H9 (cell line): ENCODE data around the gene PHLDB1. TPM values are rescaled to one million over a fixed set of nuclear protein-coding genes. Genes with fewer than 3 reads are reported as not detected.

ENCODE experiments used
- DNase-seq: peaks from one replicate; pipeline ENCODE4 v3.0.0-alpha.2; 2017
- H2AFZ ChIP-seq: one replicate; pipeline ENCODE4 v1.6.1; 2013; ENCODE audit warnings: mild to moderate bottlenecking, low read length, control low read depth, moderate library complexity
- H2AK5ac ChIP-seq: 2 replicates; pipeline ENCODE4 v1.6.1; 2013; ENCODE audit warnings: low read length, control low read depth, mixed read lengths; ENCODE audit not compliant: insufficient read length
- H2BK120ac ChIP-seq: one replicate; pipeline ENCODE4 v1.6.1; 2013; ENCODE audit warnings: low read depth, mild to moderate bottlenecking, low read length, control low read depth, inconsistent platforms; ENCODE audit not compliant: poor library complexity, severe bottlenecking
- H2BK12ac ChIP-seq: 2 replicates; pipeline ENCODE4 v1.6.1; 2013; ENCODE audit warnings: low read length, control low read depth, mixed read lengths, low read depth; ENCODE audit not compliant: insufficient read length
- H2BK15ac ChIP-seq: 2 replicates; pipeline ENCODE4 v1.6.1; 2013; ENCODE audit warnings: low read depth, low read length, control low read depth
- H2BK20ac ChIP-seq: one replicate; pipeline ENCODE4 v1.6.1; 2013; ENCODE audit warnings: low read depth, mild to moderate bottlenecking, low read length, control low read depth, inconsistent platforms; ENCODE audit not compliant: poor library complexity, severe bottlenecking
- H2BK5ac ChIP-seq: 2 replicates; pipeline ENCODE4 v1.6.1; 2013; ENCODE audit warnings: low read length, control low read depth, mixed read lengths; ENCODE audit not compliant: insufficient read length
- H3K14ac ChIP-seq: 2 replicates; pipeline ENCODE4 v1.6.1; 2013; ENCODE audit warnings: low read length, control low read depth; ENCODE audit not compliant: insufficient read depth
- H3K18ac ChIP-seq: 2 replicates; pipeline ENCODE4 v1.6.1; 2013; ENCODE audit warnings: low read depth, mild to moderate bottlenecking, mixed read lengths, low read length, control low read depth; ENCODE audit not compliant: insufficient read length
- H3K23ac ChIP-seq: 2 replicates; pipeline ENCODE4 v1.6.1; 2013; ENCODE audit warnings: low read length, control low read depth, mixed read lengths, low read depth; ENCODE audit not compliant: insufficient read length
- H3K23me2 ChIP-seq: 2 replicates; pipeline ENCODE4 v1.6.1; 2013; ENCODE audit warnings: low read depth, mild to moderate bottlenecking, mixed read lengths, low read length, control low read depth; ENCODE audit not compliant: insufficient read length, poor library complexity, severe bottlenecking
- H3K27ac ChIP-seq: 2 replicates; pipeline ENCODE4 v1.5.1; 2013; ENCODE audit warnings: low read length, control low read depth, mixed read lengths, low read depth; ENCODE audit not compliant: insufficient read length
- H3K27me3 ChIP-seq: 2 replicates; pipeline ENCODE4 v1.6.1; 2013; ENCODE audit warnings: low read length, control low read depth, inconsistent platforms; ENCODE audit not compliant: insufficient read depth
- H3K4ac ChIP-seq: 2 replicates; pipeline ENCODE4 v1.6.1; 2013; ENCODE audit warnings: low read depth, mild to moderate bottlenecking, control low read depth, inconsistent platforms, low read length, moderate library complexity
- H3K4me1 ChIP-seq: 2 replicates; pipeline ENCODE4 v1.6.1; 2013; ENCODE audit warnings: low read length, control low read depth, inconsistent platforms; ENCODE audit not compliant: insufficient read depth
- H3K4me2 ChIP-seq: 2 replicates; pipeline ENCODE4 v1.6.1; 2013; ENCODE audit warnings: low read length, control low read depth, mixed read lengths; ENCODE audit not compliant: insufficient read length, insufficient read depth
- H3K56ac ChIP-seq: 2 replicates; pipeline ENCODE4 v1.6.1; 2013; ENCODE audit warnings: low read depth, mild to moderate bottlenecking, mixed read lengths, low read length, control low read depth; ENCODE audit not compliant: insufficient read length
- H3K79me1 ChIP-seq: 2 replicates; pipeline ENCODE4 v1.6.1; 2013; ENCODE audit warnings: low read depth, mild to moderate bottlenecking, moderate library complexity, low read length, control low read depth, inconsistent platforms; ENCODE audit not compliant: insufficient read depth, poor library complexity, severe bottlenecking
- H3K79me2 ChIP-seq: 2 replicates; pipeline ENCODE4 v1.6.1; 2013; ENCODE audit warnings: low read length, control low read depth, inconsistent platforms; ENCODE audit not compliant: insufficient read depth
- H3K9ac ChIP-seq: 2 replicates; pipeline ENCODE4 v1.6.1; 2013; ENCODE audit warnings: low read length, control low read depth, mixed read lengths; ENCODE audit not compliant: insufficient read length; ENCODE audit errors: extremely low read depth
- H3K9me3 ChIP-seq: one replicate; pipeline ENCODE4 v1.6.1; 2013; ENCODE audit warnings: low read depth, low read length, inconsistent platforms; ENCODE audit not compliant: control insufficient read depth
- H3T11ph ChIP-seq: one replicate; pipeline ENCODE4 v1.6.1; 2013; ENCODE audit warnings: mild to moderate bottlenecking, low read length, control low read depth, inconsistent platforms
- H4K20me1 ChIP-seq: one replicate; pipeline ENCODE4 v1.6.1; 2013; ENCODE audit not compliant: control insufficient read depth, insufficient read length, insufficient read depth
- H4K5ac ChIP-seq: 2 replicates; pipeline ENCODE4 v1.6.1; 2013; ENCODE audit warnings: low read depth, mild to moderate bottlenecking, mixed read lengths, low read length, control low read depth; ENCODE audit not compliant: insufficient read length
- H4K8ac ChIP-seq: replicated peaks from 2 replicates; pipeline ENCODE4 v1.6.1; 2013; ENCODE audit warnings: low read length, control low read depth, mixed read lengths, low read depth; ENCODE audit not compliant: insufficient read length
- H4K91ac ChIP-seq: 2 replicates; pipeline ENCODE4 v1.6.1; 2013; ENCODE audit warnings: low read depth, mild to moderate bottlenecking, moderate library complexity, mixed read lengths, low read length, control low read depth; ENCODE audit not compliant: insufficient read length
- H3K27ac Mint-ChIP-seq, 3 experiments: 2 replicates in 2 of 3; 3 replicates in 1 of 3; pipeline ENCODE4 v1.8.0; 2020 to 2021; ENCODE audit warnings: mixed read lengths in 3 of 3, mild to moderate bottlenecking in 1 of 3, moderate library complexity in 1 of 3
- H3K27me3 Mint-ChIP-seq: 2 replicates; pipeline ENCODE4 v1.8.0; 2021; ENCODE audit warnings: low read depth, mild to moderate bottlenecking, moderate library complexity, mixed read lengths
- H3K36me3 Mint-ChIP-seq, 3 experiments: 2 replicates in 2 of 3; 3 replicates in 1 of 3; pipeline ENCODE4 v1.8.0; 2020 to 2021; ENCODE audit warnings: low read depth in 3 of 3, mixed read lengths in 3 of 3; ENCODE audit not compliant: insufficient read depth in 1 of 3
- H3K4me1 Mint-ChIP-seq, 2 experiments: 2 replicates each; pipeline ENCODE4 v1.8.0; 2020; ENCODE audit warnings: mixed read lengths in 2 of 2
- H3K4me3 Mint-ChIP-seq, 2 experiments: 2 replicates in 1 of 2; 3 replicates in 1 of 2; pipeline ENCODE4 v1.8.0; 2020 to 2021; ENCODE audit warnings: mild to moderate bottlenecking in 2 of 2, mixed read lengths in 2 of 2, moderate library complexity in 1 of 2
- H3K9me3 Mint-ChIP-seq, 2 experiments: 2 replicates in 1 of 2; 3 replicates in 1 of 2; pipeline ENCODE4 v1.8.0; 2020; ENCODE audit warnings: mild to moderate bottlenecking in 2 of 2, mixed read lengths in 2 of 2, moderate library complexity in 1 of 2
- WGBS: extraction: QIAGEN DNeasy Blood & Tissue Kit; methylation state at CpG from one replicate; pipeline ENCODE4 v1.1.7; 2013; ENCODE audit warnings: missing lambda C conversion rate, low lambda C conversion rate, mixed read lengths; ENCODE audit not compliant: insufficient read length; ENCODE audit errors: extremely low coverage; 5-methylcytosine and 5-hydroxymethylcytosine counted together
- total RNA-seq: library from RNA; stranded (reverse); gene quantifications from 2 replicates; pipeline ENCODE4 v1.2.1, GENCODE V29; 2021
- TF ChIP-seq, protein P1 (sequence below): fragments of 200-600 bp; sonication (generic); conservative IDR thresholded peaks from 3 replicates; pipeline ENCODE4 v1.8.0; 2021; ENCODE audit warnings: antibody characterized with exemption, mild to moderate bottlenecking

The PHLDB1 gene
- total RNA-seq, 1 experiment from 2014 or later, result 56.0 TPM

DNA sequence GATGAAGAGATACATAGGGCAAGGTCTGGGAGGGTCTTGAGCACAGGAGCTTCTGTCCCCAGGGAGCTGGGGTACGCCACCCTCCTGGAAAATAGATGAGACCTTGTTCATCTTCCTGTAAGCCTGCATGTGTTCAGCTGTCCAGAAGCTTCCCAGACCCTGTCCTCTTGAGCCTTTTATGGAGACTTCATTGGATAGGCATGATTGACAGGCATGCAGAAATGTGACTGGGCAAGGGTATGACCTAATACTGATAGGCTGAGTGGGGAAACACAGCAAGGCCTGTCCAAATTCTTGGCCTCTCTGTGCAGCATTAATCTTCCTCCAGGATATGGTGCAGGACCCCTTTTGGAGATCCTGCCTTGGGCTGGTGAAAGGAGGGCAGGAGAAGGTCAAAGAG lies 19.5 kb upstream of the PHLDB1 start:
- Mint-ChIP-seq H3K9me3 (no peaks in the 10 kb centered on the region), H3K4me1 (no peaks in the 10 kb centered on the region), H3K27ac (no peak overlapping the region), H3K36me3 (peaks cover 48 to 92% (median 86%) of the 10 kb centered on the region in 3 experiments; a peak in 6 of 7 replicates), H3K4me3 (no peak overlapping the region), H3K27me3 (no peaks in the 10 kb centered on the region)
- H3K23ac ChIP-seq, result no peak overlapping the region
- no peak overlapping the region for H2AK5ac ChIP-seq
- H3K4ac ChIP-seq, result no peak overlapping the region
- no peak overlapping the region for H3T11ph ChIP-seq
- no peaks in the 10 kb centered on the region for H3K4me1 ChIP-seq
- no peak overlapping the region for H3K4me2 ChIP-seq
- H2AFZ ChIP-seq, result no peak overlapping the region
- H4K20me1 ChIP-seq, result no peaks in the 10 kb centered on the region
- H2BK120ac ChIP-seq, result no peak overlapping the region
- H3K79me2 ChIP-seq, result no peaks in the 10 kb centered on the region
- no peak overlapping the region for H3K18ac ChIP-seq
- H3K27ac ChIP-seq, result no peak overlapping the region
- no peak overlapping the region for H2BK20ac ChIP-seq
- no CpG with 5 or more reads among the region's 1 CpG for WGBS
- no peak overlapping the region for H4K91ac ChIP-seq
- H2BK15ac ChIP-seq, result no peak overlapping the region
- H3K56ac ChIP-seq, result no peak overlapping the region
- no peak overlapping the region for H3K9ac ChIP-seq
- no peak for DNase-seq
- no peak overlapping the region for H2BK5ac ChIP-seq
- H3K9me3 ChIP-seq, result no peaks in the 10 kb centered on the region
- TF ChIP-seq, protein P1, sequence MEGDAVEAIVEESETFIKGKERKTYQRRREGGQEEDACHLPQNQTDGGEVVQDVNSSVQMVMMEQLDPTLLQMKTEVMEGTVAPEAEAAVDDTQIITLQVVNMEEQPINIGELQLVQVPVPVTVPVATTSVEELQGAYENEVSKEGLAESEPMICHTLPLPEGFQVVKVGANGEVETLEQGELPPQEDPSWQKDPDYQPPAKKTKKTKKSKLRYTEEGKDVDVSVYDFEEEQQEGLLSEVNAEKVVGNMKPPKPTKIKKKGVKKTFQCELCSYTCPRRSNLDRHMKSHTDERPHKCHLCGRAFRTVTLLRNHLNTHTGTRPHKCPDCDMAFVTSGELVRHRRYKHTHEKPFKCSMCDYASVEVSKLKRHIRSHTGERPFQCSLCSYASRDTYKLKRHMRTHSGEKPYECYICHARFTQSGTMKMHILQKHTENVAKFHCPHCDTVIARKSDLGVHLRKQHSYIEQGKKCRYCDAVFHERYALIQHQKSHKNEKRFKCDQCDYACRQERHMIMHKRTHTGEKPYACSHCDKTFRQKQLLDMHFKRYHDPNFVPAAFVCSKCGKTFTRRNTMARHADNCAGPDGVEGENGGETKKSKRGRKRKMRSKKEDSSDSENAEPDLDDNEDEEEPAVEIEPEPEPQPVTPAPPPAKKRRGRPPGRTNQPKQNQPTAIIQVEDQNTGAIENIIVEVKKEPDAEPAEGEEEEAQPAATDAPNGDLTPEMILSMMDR, result no peak
- H2BK12ac ChIP-seq, result no peak overlapping the region
- no peaks in the 10 kb centered on the region for H3K23me2 ChIP-seq
- H4K5ac ChIP-seq, result no peak overlapping the region
- H4K8ac ChIP-seq, result no peak overlapping the region
- peaks cover 3% of the 10 kb centered on the region for H3K79me1 ChIP-seq
- no peak overlapping the region for H3K14ac ChIP-seq
- no peaks in the 10 kb centered on the region for H3K27me3 ChIP-seq
